ENCODE results near the gene INO80E. TPM values are rescaled to one million over a fixed set of nuclear protein-coding genes. Genes with fewer than 3 reads are reported as not detected.

The INO80E gene
- total RNA-seq, 1 experiment from 2014 or later, result 94.1 TPM

DNA sequence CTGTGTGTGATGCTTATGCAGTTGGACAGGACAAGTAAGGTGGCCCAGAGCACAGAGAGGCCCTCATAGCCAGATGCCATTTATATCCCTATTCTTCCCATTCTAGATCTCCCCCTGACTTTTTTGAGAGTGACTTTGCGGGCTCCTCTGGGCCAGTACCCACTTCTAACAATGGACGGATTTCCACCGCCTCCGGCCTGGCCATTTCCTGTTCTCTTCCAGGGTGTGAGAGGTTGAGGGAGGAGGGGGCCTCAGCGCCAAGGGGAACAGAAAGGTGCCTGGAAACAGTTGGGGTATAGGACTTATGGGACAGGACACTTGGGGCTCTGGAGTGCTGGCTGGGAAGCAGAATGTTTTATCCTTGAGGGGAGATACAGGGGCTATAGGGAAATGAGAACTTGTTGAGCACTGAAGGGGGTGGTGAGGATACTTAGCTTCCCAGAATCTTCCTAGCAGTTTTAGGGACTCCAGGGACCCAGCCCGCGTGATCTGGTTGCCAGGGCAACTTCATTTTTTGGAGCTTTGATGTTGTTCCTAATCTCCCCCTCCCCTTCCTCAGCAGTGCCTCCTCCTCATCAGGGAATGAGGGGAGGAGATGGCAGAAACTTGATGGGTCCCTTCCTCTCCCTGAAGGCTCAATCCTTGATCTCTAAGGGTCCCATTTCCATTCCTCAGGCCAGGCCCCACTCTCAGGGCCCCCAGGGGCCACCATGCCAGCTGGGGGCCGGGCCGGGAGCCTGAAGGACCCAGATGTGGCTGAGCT lies 18.8 kb upstream of the INO80E start:
- DNase-seq, result no peak
- Histone ChIP-seq H3K9me3 (ENCODE audit: control insufficient read depth, low read depth, low read length) (peaks cover 7% of the 10 kb centered on the region), H4K8ac (replicated peaks; ENCODE audit: insufficient read length, low read depth, low read length) (no peak overlapping the region), H3K4me1 (ENCODE audit: insufficient read depth, low read length) (peaks cover 3% of the 10 kb centered on the region; the same call in 1 of the 2 replicates), H2AFZ (ENCODE audit: low read length) (no peak overlapping the region), H3K4me2 (ENCODE audit: insufficient read depth, insufficient read length, low read length) (no peak overlapping the region), H2BK120ac (ENCODE audit: low read depth, low read length, poor library complexity, severe bottlenecking) (no peak overlapping the region), H2BK5ac (ENCODE audit: insufficient read length, low read length) (no peak overlapping the region), H3K23ac (ENCODE audit: insufficient read length, low read depth, low read length) (no peak overlapping the region), H2AK5ac (ENCODE audit: insufficient read length, low read length) (no peak overlapping the region), H3K27ac (ENCODE audit: insufficient read length, low read depth, low read length) (no peak overlapping the region), H4K5ac (ENCODE audit: insufficient read length, low read depth, low read length) (no peak overlapping the region), H3K79me2 (ENCODE audit: insufficient read depth, low read length) (peaks cover 5% of the 10 kb centered on the region; the same call in 1 of the 2 replicates), H4K91ac (ENCODE audit: insufficient read length, low read depth, low read length) (no peak overlapping the region), H3K14ac (ENCODE audit: insufficient read depth, low read length) (no peak overlapping the region), H3K27me3 (ENCODE audit: insufficient read depth, low read length) (peaks cover 3% of the 10 kb centered on the region; the same call in 1 of the 2 replicates), H3K56ac (ENCODE audit: insufficient read length, low read depth, low read length) (no peak overlapping the region), H3K4ac (ENCODE audit: low read depth, low read length) (no peak overlapping the region), H3T11ph (ENCODE audit: low read length) (no peak overlapping the region), H4K20me1 (ENCODE audit: control insufficient read depth, insufficient read depth, insufficient read length) (no peaks in the 10 kb centered on the region), H3K79me1 (ENCODE audit: insufficient read depth, low read depth, low read length, poor library complexity, severe bottlenecking) (peaks cover 7% of the 10 kb centered on the region), H3K9ac (ENCODE audit: extremely low read depth, insufficient read length, low read length) (no peak overlapping the region), H3K18ac (ENCODE audit: insufficient read length, low read depth, low read length) (no peak overlapping the region), H2BK20ac (ENCODE audit: low read depth, low read length, poor library complexity, severe bottlenecking) (no peak overlapping the region), H2BK15ac (ENCODE audit: low read depth, low read length) (no peak overlapping the region), H3K23me2 (ENCODE audit: insufficient read length, low read depth, low read length, poor library complexity, severe bottlenecking) (peaks cover 14% of the 10 kb centered on the region), H2BK12ac (ENCODE audit: insufficient read length, low read depth, low read length) (no peak overlapping the region)
- peaks cover 29% of the 10 kb centered on the region in 2 experiments for H3K4me1 Mint-ChIP-seq
- peak overlapping the region; percentile 39 to 74 (median 57); a peak in 4 of 7 replicates for H3K27ac Mint-ChIP-seq
- peaks cover 11% of the 10 kb centered on the region in 2 experiments for H3K9me3 Mint-ChIP-seq
- H3K27me3 Mint-ChIP-seq (ENCODE audit: low read depth), result peaks cover 11% of the 10 kb centered on the region
- TF ChIP-seq, protein P1, sequence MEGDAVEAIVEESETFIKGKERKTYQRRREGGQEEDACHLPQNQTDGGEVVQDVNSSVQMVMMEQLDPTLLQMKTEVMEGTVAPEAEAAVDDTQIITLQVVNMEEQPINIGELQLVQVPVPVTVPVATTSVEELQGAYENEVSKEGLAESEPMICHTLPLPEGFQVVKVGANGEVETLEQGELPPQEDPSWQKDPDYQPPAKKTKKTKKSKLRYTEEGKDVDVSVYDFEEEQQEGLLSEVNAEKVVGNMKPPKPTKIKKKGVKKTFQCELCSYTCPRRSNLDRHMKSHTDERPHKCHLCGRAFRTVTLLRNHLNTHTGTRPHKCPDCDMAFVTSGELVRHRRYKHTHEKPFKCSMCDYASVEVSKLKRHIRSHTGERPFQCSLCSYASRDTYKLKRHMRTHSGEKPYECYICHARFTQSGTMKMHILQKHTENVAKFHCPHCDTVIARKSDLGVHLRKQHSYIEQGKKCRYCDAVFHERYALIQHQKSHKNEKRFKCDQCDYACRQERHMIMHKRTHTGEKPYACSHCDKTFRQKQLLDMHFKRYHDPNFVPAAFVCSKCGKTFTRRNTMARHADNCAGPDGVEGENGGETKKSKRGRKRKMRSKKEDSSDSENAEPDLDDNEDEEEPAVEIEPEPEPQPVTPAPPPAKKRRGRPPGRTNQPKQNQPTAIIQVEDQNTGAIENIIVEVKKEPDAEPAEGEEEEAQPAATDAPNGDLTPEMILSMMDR (conservative IDR thresholded peaks at IDR 0.05), result no peak
- WGBS (ENCODE audit: extremely low coverage, insufficient read length, low lambda C conversion rate), result no CpG with 5 or more reads among the region's 9 CpGs
- peaks cover 35 to 52% (median 47%) of the 10 kb centered on the region in 3 experiments for H3K36me3 Mint-ChIP-seq (ENCODE audit: insufficient read depth in 1 of 3, low read depth in 3 of 3)
- H3K4me3 Mint-ChIP-seq, result peak overlapping the region in 1 of 2 experiments; percentile 12; a peak in 2 of 5 replicates
